A673 (cell line): ENCODE results near the gene HIP1.

ENCODE experiments used
- CTCF ChIP-seq: fragments of 300-800, 200-600 bp; sonication (generic); conservative IDR thresholded peaks from 2 replicates; pipeline ENCODE4 v1.5.1; 2017; ENCODE audit warnings: low read depth, mild to moderate bottlenecking, antibody characterized with exemption, low read length, moderate library complexity, mixed read lengths
- EZH2 ChIP-seq: fragments of 200-600 bp; sonication (generic); IDR thresholded peaks from 2 replicates; pipeline ENCODE4 v1.6.1; 2017; ENCODE audit warnings: borderline replicate concordance, low read depth, mild to moderate bottlenecking, mixed read lengths, antibody characterized with exemption, low read length; ENCODE audit not compliant: poor library complexity, severe bottlenecking

- no peak for TF ChIP-seq CTCF
- no peak for TF ChIP-seq EZH2
Observed at GRCh38 chr7:75737856-75738603, 711 bp downstream of the HIP1 start.
